ENCODE measurements around the gene SYT6. TPM values are rescaled to one million over a fixed set of nuclear protein-coding genes. Genes with fewer than 3 reads are reported as not detected.

The SYT6 gene
- total and polyA plus RNA-seq, 2 of the 13 experiments (the other 11 are each of a cell fraction or from before 2014, with no cell fraction given), result not detected

GRCh38 chr1:114112775-114113174, 40.9 kb downstream of the SYT6 start:
- Histone ChIP-seq H3K27me3 (ENCODE audit: control insufficient read depth in 1 of 2, insufficient read depth in 2 of 2, low read length in 2 of 2) (peaks cover 0 to 28% of the 10 kb centered on the region in 2 experiments; a peak in 2 of 5 replicates), H3K4me3 (replicated peaks in 1 of 3; ENCODE audit: insufficient read depth in 1 of 3, low read depth in 2 of 3, low read length in 3 of 3) (no peak overlapping the region), H3K27ac (ENCODE audit: extremely low read length, insufficient read depth, low read length) (no peak overlapping the region), H3K9ac (ENCODE audit: insufficient read depth, low read depth, low read length) (no peak overlapping the region), H3K36me3 (replicated peaks in 1 of 2; ENCODE audit: control insufficient read depth in 1 of 2, insufficient read depth in 2 of 2, low read length in 2 of 2) (no peaks in the 10 kb centered on the region), H3K4me1 (ENCODE audit: insufficient read depth, low read length) (no peaks in the 10 kb centered on the region), H3K4me2 (ENCODE audit: low read depth, low read length) (no peak overlapping the region), H3K9me3 (ENCODE audit: low read length) (no peaks in the 10 kb centered on the region), H4K20me1 (ENCODE audit: insufficient read depth, low read length) (no peaks in the 10 kb centered on the region), H2AFZ (ENCODE audit: low read length) (no peak overlapping the region), H3K79me2 (ENCODE audit: insufficient read depth, low read length) (no peaks in the 10 kb centered on the region)
- intact Hi-C loops (cut with micrococcal nuclease; ENCODE audit: unreplicated experiment) (no loop called here), in situ Hi-C loops (cut with HindIII; ENCODE audit: extremely low pct_ligation_motif_present, low pct_unique_long_range_greater_than_20kb) (no loop called here)
- ATAC-seq (no peak), DNase-seq (ENCODE audit: low spot score) (no peak), FAIRE-seq (no peak)
- WGBS (ENCODE audit: low lambda C conversion rate), result 19% methylated on average over 3 of the region's 4 CpGs
- ChIA-PET CTCF (ENCODE audit: low intra/inter-chr PET ratio, low total read pairs) (no interaction called here), POLR2A (no interaction called here)
- TF ChIP-seq ZNF17 (CRISPR knock-in tag; IDR thresholded peaks at IDR 0.05) (no peak), TSC22D2 (CRISPR knock-in tag; IDR thresholded peaks at IDR 0.05; ENCODE audit: borderline replicate concordance) (no peak), PTBP1 (IDR thresholded peaks at IDR 0.05; ENCODE audit: low read depth, low read length, poor library complexity, severe bottlenecking) (no peak), XRCC5 (optimal IDR thresholded peaks at IDR 0.05; ENCODE audit: low read length) (no peak), ATF7 (IDR thresholded peaks at IDR 0.05) (no peak), ATF7 (CRISPR knock-in tag; IDR thresholded peaks at IDR 0.05) (no peak), FIP1L1 (IDR thresholded peaks at IDR 0.05; ENCODE audit: borderline replicate concordance, insufficient read depth, low read depth, low read length) (no peak), ZNF563 (CRISPR knock-in tag; IDR thresholded peaks at IDR 0.05) (no peak), SP2 (CRISPR knock-in tag; IDR thresholded peaks at IDR 0.05) (no peak), ZNF484 (CRISPR knock-in tag; IDR thresholded peaks at IDR 0.05; ENCODE audit: borderline replicate concordance, low read depth) (no peak), ZBTB44 (CRISPR knock-in tag; IDR thresholded peaks at IDR 0.05) (no peak), KDM5A (IDR thresholded peaks at IDR 0.05; ENCODE audit: borderline replicate concordance, low read length) (no peak), ZNF709 (CRISPR knock-in tag; IDR thresholded peaks at IDR 0.05) (no peak), ZNF574 (CRISPR knock-in tag; IDR thresholded peaks at IDR 0.05) (no peak), IRF9 (CRISPR knock-in tag; IDR thresholded peaks at IDR 0.05; ENCODE audit: borderline replicate concordance) (no peak), ATM (IDR thresholded peaks at IDR 0.05; ENCODE audit: borderline replicate concordance) (no peak), TBX2 (CRISPR knock-in tag; IDR thresholded peaks at IDR 0.05; ENCODE audit: borderline replicate concordance) (no peak), ZNF121 (CRISPR knock-in tag; IDR thresholded peaks at IDR 0.05) (no peak)
- BruUV-seq (replicated peaks), result no TSS peak

Data from HepG2 (cell line).